Stomach smooth muscle (tissue), 2 donors: ENCODE results near the gene CACNA1E.

Source experiments
- H3K27ac ChIP-seq: one replicate; pipeline ENCODE4 v1.7.0; 2013; ENCODE audit warnings: mild to moderate bottlenecking, low read length, inconsistent platforms
- H3K27me3 ChIP-seq, 2 donors: one replicate each; pipeline ENCODE4 v1.7.0; 2013; ENCODE audit warnings: low read length in 2 of 2; ENCODE audit not compliant: insufficient read depth in 2 of 2, control insufficient read depth in 1 of 2
- H3K36me3 ChIP-seq, 2 donors: one replicate each; pipeline ENCODE4 v1.7.0; 2013; ENCODE audit warnings: low read length in 2 of 2; ENCODE audit not compliant: control insufficient read depth in 2 of 2, insufficient read depth in 2 of 2
- H3K4me1 ChIP-seq: one replicate; pipeline ENCODE4 v1.7.0; 2013; ENCODE audit warnings: low read length; ENCODE audit not compliant: control insufficient read depth, insufficient read depth
- H3K4me3 ChIP-seq, 2 donors: one replicate each; pipeline ENCODE4 v1.7.0; 2013; ENCODE audit warnings: low read length in 2 of 2
- H3K9ac ChIP-seq, 2 donors: one replicate each; pipeline ENCODE4 v1.7.0; 2013; ENCODE audit warnings: low read length in 2 of 2, mild to moderate bottlenecking in 1 of 2
- H3K9me3 ChIP-seq, 2 donors: one replicate each; pipeline ENCODE4 v1.7.0; 2013; ENCODE audit warnings: low read length in 2 of 2; ENCODE audit not compliant: control insufficient read depth in 2 of 2
- donor health status: healthy.
- donor health status: Pancreatic carcinoma.

CACNA1E gene

GRCh38 chr1:181630838-181631237 lies 147.5 kb downstream of the CACNA1E start:
- Histone ChIP-seq H3K9ac (no peak overlapping the region), H3K27ac (no peak overlapping the region), H3K4me1 (no peaks in the 10 kb centered on the region), H3K36me3 (no peaks in the 10 kb centered on the region), H3K4me3 (no peak overlapping the region), H3K27me3 (peaks cover 0 to 2% of the 10 kb centered on the region in 2 donors), H3K9me3 (no peaks in the 10 kb centered on the region)

GRCh38 chr1:181632492-181632891 lies 149.2 kb downstream of the CACNA1E start:
- H3K36me3 ChIP-seq, result no peaks in the 10 kb centered on the region

GRCh38 chr1:181632960-181633359 lies 149.6 kb downstream of the CACNA1E start:
- no peaks in the 10 kb centered on the region for H3K36me3 ChIP-seq
- H3K9ac ChIP-seq, result no peak overlapping the region
- H3K27ac ChIP-seq, result no peak overlapping the region

More at GRCh38 chr1:181632492-181632891, 149.2 kb downstream of the CACNA1E start:
- peaks cover 0 to 3% of the 10 kb centered on the region in 2 donors for H3K27me3 ChIP-seq
- no peak overlapping the region for H3K4me3 ChIP-seq
- H3K9me3 ChIP-seq, result no peaks in the 10 kb centered on the region
- no peak overlapping the region for H3K27ac ChIP-seq
- H3K4me1 ChIP-seq, result no peaks in the 10 kb centered on the region
- no peak overlapping the region for H3K9ac ChIP-seq

GRCh38 chr1:181635110-181635509 lies 151.8 kb downstream of the CACNA1E start:
- Histone ChIP-seq H3K27me3 (peaks cover 0 to 6% of the 10 kb centered on the region in 2 donors), H3K4me3 (no peak overlapping the region), H3K4me1 (no peaks in the 10 kb centered on the region), H3K27ac (no peak overlapping the region), H3K9me3 (no peaks in the 10 kb centered on the region), H3K9ac (no peak overlapping the region), H3K36me3 (no peaks in the 10 kb centered on the region)

More at GRCh38 chr1:181632960-181633359, 149.6 kb downstream of the CACNA1E start:
- Histone ChIP-seq H3K27me3 (peaks cover 0 to 6% of the 10 kb centered on the region in 2 donors), H3K4me1 (no peaks in the 10 kb centered on the region), H3K4me3 (no peak overlapping the region), H3K9me3 (no peaks in the 10 kb centered on the region)

GRCh38 chr1:181637998-181638397 lies 154.7 kb downstream of the CACNA1E start:
- Histone ChIP-seq H3K27me3 (peaks cover 0 to 4% of the 10 kb centered on the region in 2 donors), H3K4me3 (no peak overlapping the region), H3K9ac (no peak overlapping the region), H3K36me3 (no peaks in the 10 kb centered on the region), H3K9me3 (no peaks in the 10 kb centered on the region), H3K27ac (no peak overlapping the region), H3K4me1 (no peaks in the 10 kb centered on the region)

- Histone ChIP-seq H3K36me3 (no peaks in the 10 kb centered on the region), H3K9ac (no peak overlapping the region), H3K27ac (no peak overlapping the region), H3K4me1 (no peaks in the 10 kb centered on the region), H3K9me3 (no peaks in the 10 kb centered on the region), H3K27me3 (peaks cover 3 to 6% of the 10 kb centered on the region in 2 donors), H3K4me3 (no peak overlapping the region)
These were observed 157.6 kb downstream of the CACNA1E start for GRCh38 chr1:181640956-181641355.

- no peak overlapping the region for H3K27ac ChIP-seq
- H3K27me3 ChIP-seq, result peaks cover 3% of the 10 kb centered on the region in 2 donors
- no peaks in the 10 kb centered on the region for H3K4me1 ChIP-seq
- H3K36me3 ChIP-seq, result no peaks in the 10 kb centered on the region
- H3K9me3 ChIP-seq, result no peaks in the 10 kb centered on the region
- H3K4me3 ChIP-seq, result no peak overlapping the region
- no peak overlapping the region for H3K9ac ChIP-seq
These were observed 160.3 kb downstream of the CACNA1E start for GRCh38 chr1:181643631-181644030.

- Histone ChIP-seq H3K9me3 (no peaks in the 10 kb centered on the region), H3K4me1 (no peaks in the 10 kb centered on the region), H3K4me3 (no peak overlapping the region), H3K27me3 (peaks cover 3% of the 10 kb centered on the region in 2 donors), H3K36me3 (no peaks in the 10 kb centered on the region), H3K9ac (no peak overlapping the region), H3K27ac (no peak overlapping the region)
These were observed 161.9 kb downstream of the CACNA1E start for GRCh38 chr1:181645171-181645570.

GRCh38 chr1:181646710-181647109 lies 163.4 kb downstream of the CACNA1E start:
- Histone ChIP-seq H3K27me3 (peaks cover 3% of the 10 kb centered on the region in 2 donors), H3K27ac (no peak overlapping the region), H3K4me1 (no peaks in the 10 kb centered on the region), H3K36me3 (no peaks in the 10 kb centered on the region), H3K4me3 (no peak overlapping the region), H3K9ac (no peak overlapping the region), H3K9me3 (no peaks in the 10 kb centered on the region)

- Histone ChIP-seq H3K9ac (no peak overlapping the region), H3K4me1 (no peaks in the 10 kb centered on the region), H3K36me3 (no peaks in the 10 kb centered on the region), H3K27ac (no peak overlapping the region), H3K9me3 (no peaks in the 10 kb centered on the region), H3K27me3 (peaks cover 3% of the 10 kb centered on the region in 2 donors), H3K4me3 (no peak overlapping the region)
These were observed 164.2 kb downstream of the CACNA1E start for GRCh38 chr1:181647314-181648035.

GRCh38 chr1:181651276-181651675 lies 168.0 kb downstream of the CACNA1E start:
- H3K4me1 ChIP-seq, result no peaks in the 10 kb centered on the region
- no peaks in the 10 kb centered on the region for H3K36me3 ChIP-seq
- H3K4me3 ChIP-seq, result no peak overlapping the region
- H3K9ac ChIP-seq, result no peak overlapping the region
- H3K27me3 ChIP-seq, result no peaks in the 10 kb centered on the region
- no peaks in the 10 kb centered on the region for H3K9me3 ChIP-seq
- no peak overlapping the region for H3K27ac ChIP-seq
